ENCODE data around the gene NEDD8.
"Not testable (repeated sequence)": the region's sequence is repeated elsewhere in the genome, so short reads cannot be mapped to it uniquely, and the experiment has no call there.

The NEDD8 gene

DNA sequence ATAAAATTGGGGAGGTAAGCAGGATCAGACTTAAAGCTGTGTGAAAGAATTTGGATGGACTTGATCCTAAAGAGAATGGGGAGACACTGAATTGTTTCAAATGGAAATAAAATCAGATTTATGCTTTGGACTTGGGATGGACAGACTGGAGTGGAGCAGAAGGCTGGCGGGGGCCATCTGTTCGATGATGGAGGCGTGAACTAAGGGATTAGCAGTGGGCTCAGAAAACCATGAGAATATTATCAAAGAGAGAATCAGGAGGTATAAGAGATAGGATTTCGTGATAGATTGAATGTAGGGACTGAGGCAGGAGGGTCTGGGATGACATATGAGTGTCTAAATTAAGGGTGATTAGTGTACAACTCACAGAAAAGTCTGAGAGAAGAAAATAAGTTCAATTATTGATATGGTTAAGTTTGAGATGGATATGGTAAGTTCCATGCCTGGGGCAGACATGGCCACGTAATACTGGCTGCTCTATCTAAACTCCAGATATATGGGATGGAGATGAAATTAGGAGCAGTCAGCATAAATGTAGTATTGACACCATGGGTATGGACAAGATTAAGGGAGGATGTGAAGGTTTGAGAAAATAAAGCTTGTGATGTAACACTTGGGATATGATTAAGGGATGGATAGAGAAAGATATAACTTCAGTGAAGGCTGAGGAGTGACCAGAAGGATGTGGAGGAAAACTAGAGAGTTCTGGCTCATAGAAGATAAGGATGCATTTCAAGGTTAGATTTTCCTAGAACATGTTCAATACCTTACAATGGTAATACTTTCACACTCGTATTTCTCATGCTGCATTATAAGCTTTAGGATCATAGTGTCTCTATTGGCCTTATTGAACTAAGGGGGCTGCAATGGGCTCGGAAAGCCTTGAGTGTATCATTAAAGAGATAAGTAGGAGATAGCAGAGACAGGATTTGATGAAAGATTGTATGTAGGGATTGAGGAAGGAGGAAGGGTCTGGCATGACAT is 27.7 kb downstream of the NEDD8 start:
- H3K4me3 ChIP-seq (ENCODE audit: control insufficient read depth, low read depth, low read length) = no peak overlapping the region
- TF ChIP-seq, protein P1, sequence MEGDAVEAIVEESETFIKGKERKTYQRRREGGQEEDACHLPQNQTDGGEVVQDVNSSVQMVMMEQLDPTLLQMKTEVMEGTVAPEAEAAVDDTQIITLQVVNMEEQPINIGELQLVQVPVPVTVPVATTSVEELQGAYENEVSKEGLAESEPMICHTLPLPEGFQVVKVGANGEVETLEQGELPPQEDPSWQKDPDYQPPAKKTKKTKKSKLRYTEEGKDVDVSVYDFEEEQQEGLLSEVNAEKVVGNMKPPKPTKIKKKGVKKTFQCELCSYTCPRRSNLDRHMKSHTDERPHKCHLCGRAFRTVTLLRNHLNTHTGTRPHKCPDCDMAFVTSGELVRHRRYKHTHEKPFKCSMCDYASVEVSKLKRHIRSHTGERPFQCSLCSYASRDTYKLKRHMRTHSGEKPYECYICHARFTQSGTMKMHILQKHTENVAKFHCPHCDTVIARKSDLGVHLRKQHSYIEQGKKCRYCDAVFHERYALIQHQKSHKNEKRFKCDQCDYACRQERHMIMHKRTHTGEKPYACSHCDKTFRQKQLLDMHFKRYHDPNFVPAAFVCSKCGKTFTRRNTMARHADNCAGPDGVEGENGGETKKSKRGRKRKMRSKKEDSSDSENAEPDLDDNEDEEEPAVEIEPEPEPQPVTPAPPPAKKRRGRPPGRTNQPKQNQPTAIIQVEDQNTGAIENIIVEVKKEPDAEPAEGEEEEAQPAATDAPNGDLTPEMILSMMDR (conservative IDR thresholded peaks at IDR 0.05; ENCODE audit: control insufficient read depth, insufficient read depth, low read depth, low read length) = no peak
- no peak for DNase-seq (ENCODE audit: low read depth)

DNA sequence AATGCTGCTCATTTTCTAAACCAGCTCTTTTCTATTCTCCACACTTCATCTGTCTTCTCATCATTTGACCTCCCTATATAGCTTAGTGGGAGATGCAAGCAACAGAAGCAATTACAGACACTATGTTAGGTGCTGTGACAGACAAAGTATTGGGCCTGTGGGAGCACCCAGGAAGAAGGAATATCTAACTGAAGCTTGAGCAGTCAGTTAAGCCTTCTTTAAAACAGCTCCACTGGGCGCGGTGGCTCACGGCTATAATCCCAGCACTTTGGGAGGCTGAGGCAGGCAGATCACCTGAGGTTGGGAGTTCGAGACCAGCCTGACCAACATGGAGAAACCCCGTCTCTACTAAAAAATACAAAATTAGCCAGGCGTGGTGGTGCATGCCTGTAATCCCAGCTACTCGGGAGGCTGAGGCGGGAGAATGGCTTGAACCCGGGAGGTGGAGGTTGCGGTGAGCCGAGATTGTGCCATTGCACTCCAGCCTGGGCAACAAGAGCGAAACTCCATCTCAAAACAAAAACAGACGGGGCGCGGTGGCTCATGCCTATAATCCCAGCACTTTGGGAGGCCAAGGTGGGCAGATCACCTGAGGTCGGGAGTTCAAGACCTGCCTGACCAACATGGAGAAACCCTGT is 28.8 kb downstream of the NEDD8 start:
- H3K4me3 ChIP-seq (ENCODE audit: control insufficient read depth, low read depth, low read length); DNase-seq (ENCODE audit: low read depth): not testable (repeated sequence)

DNA sequence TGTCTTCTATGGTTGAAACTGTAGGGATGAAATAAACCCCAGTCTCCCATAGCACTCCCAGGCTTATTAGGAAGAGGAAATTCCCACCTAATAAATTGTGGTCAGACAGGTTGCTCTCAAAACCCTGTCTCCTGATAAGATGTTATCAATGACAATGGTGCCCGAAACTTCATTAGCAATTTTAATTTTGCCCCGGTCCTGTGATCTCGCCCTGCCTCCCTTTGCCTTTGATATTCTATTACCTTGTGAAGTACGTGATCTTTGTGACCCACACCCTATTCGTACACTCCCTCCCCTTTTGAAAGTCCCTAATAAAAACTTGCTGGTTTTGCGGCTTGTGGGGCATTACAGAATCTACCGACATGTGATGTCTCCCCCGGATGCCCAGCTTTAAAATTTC is 29.6 kb downstream of the NEDD8 start:
- not testable (repeated sequence) for H3K4me3 ChIP-seq (ENCODE audit: control insufficient read depth, low read depth, low read length); DNase-seq (ENCODE audit: low read depth)

DNA sequence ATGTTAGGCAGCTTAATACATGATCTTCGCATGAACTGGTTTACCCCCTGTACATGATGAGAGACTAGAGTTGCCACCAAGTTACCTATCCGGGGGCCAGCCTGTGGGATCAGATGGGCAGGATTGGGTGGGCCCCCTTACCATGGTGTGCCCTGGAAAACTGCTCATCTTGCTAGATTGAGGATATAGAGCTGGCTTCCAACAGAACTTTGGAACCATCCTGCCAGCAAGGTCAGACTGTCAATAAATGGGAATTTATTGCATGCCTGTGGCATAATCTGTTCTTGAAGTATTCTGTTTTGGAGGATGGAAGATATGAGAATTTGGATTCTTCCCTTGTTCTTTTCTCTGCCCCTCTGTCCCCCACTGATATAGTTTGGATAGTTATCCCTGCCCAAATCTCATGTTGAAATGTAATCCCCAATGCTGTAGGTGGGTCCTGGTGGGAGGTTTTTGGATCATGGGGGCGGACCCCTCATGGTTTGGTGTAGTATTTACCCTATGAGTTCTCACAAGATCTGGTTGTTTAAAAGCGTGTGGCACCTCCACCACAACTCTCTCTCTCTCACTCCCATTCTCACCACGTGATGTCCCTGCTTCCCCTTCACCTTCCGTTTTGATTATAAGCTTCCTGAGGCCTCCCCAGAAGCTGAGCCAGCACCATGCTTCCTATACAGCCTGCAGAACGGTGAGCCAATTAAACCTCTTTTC is 33.2 kb downstream of the NEDD8 start:
- TF ChIP-seq, protein P1 (conservative IDR thresholded peaks at IDR 0.05; ENCODE audit: control insufficient read depth, insufficient read depth, low read depth, low read length) = no peak
- DNase-seq (ENCODE audit: low read depth) = no peak

DNA sequence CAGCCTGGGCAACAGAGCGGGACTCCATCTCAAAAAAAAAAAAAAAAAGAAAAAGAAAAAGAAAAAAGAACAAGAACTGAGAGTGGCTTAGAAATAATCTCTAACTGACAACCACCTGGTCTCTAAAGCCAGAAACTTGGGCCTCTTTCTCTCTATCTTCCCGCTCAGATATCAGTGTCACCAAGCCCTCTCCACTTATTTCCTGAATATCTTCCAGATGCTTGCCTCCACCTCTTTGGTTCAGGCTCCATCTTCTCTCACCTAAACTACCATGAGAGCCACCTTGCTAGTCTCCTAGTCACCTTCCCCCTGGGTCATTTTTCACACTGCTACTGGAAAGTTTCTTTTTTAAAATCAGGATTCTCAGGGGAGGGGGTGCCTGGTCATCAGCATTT is 35.1 kb downstream of the NEDD8 start:
- H3K4me3 ChIP-seq (ENCODE audit: control insufficient read depth, low read depth, low read length) = no peak overlapping the region
- DNase-seq (ENCODE audit: low read depth) = no peak
- TF ChIP-seq, protein P1 (conservative IDR thresholded peaks at IDR 0.05; ENCODE audit: control insufficient read depth, insufficient read depth, low read depth, low read length) = no peak

More for the DNA sequence above, 33.2 kb downstream of the NEDD8 start:
- no peak overlapping the region for H3K4me3 ChIP-seq (ENCODE audit: control insufficient read depth, low read depth, low read length)

DNA sequence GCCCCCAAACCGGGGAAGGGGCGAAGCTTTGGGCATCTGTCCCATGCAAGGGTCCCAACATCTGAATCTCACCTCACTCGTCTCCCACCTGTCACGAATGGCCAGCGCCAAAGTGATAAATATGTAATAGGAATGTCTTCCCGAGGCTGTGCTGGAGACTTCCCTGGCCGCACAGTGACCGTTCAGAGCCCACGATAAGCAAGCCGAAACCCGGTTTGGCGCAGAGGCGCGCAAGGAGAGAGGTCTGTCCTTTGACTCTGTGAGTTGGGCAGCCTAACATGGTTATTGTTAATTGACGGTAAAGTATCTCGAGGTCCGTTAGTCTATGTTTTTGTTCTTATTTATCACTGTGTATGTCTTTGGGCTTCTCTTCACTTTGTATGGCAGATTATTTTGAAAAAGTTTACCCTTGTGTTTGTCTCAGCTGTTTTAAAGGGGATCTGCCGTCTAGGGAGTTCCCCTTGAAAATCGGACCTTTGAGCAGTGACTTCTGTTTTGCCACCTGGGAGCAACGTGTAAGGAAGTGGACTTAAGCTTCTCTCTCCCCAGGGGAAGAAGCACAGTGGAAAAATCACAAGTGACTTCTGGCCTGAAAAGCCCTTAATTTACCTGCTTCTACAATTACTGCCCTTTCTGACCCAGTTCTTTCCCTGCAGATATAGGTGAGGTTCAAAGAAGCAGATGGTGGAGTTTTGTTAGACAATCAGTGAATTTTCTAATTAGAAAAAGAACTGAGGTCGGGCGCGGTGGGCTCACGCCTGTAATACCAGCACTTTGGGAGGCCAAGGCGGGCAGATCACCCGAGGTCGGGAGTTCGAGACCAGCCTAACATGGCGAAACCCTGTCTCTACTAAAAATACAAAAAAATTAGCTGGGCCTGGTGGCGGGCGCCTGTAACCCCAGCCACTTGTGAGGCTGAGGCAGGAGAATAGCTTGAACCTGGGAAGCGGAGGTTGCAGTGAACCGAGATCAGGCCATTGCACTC is 35.8 kb downstream of the NEDD8 start:
- DNase-seq (ENCODE audit: low read depth) = peak; percentile 24
- TF ChIP-seq, protein P1 (conservative IDR thresholded peaks at IDR 0.05; ENCODE audit: control insufficient read depth, insufficient read depth, low read depth, low read length) = no peak
- peak overlapping the region; percentile 69 for H3K4me3 ChIP-seq (ENCODE audit: control insufficient read depth, low read depth, low read length)

Measured in fibroblast of mammary gland (primary cell).